NCI-H1105 (cell line): ENCODE results near the gene RAB5B.
A peak's percentile ranks its signal among the peaks of the same experiment; 100 is the strongest.
"Not testable (repeated sequence)": the region's sequence is repeated elsewhere in the genome, so short reads cannot be mapped to it uniquely, and the experiment has no call there.

Source experiments
- DNase-seq: peaks from one replicate; lab custom pipeline; 2025; lab: John Stamatoyannopoulos, UW

RAB5B gene

GRCh38 chr12:55940065-55940732 lies 33.7 kb upstream of the RAB5B start:
- peak; percentile 40 for DNase-seq

GRCh38 chr12:55942055-55942454 lies 31.8 kb upstream of the RAB5B start:
- DNase-seq = no peak

GRCh38 chr12:55942577-55943136 lies 31.2 kb upstream of the RAB5B start:
- no peak for DNase-seq

- DNase-seq = no peak
These were observed 27.3 kb upstream of the RAB5B start for GRCh38 chr12:55946553-55946952.

GRCh38 chr12:55955344-55955743 lies 18.5 kb upstream of the RAB5B start:
- DNase-seq = no peak

- DNase-seq = no peak
These were observed 17.9 kb upstream of the RAB5B start for GRCh38 chr12:55955800-55956508.

- DNase-seq = no peak
These were observed 16.6 kb upstream of the RAB5B start for GRCh38 chr12:55957106-55957859.

- no peak for DNase-seq
These were observed 10.1 kb upstream of the RAB5B start for GRCh38 chr12:55963760-55964159.

GRCh38 chr12:55965240-55965639 lies 8.6 kb upstream of the RAB5B start:
- DNase-seq = no peak

- no peak for DNase-seq
These were observed 7.9 kb upstream of the RAB5B start, which contains the start of gene PMEL for GRCh38 chr12:55965941-55966407. Gene PMEL, minus strand, starts transcription at chr12:55966042. Its CDS starts 31 bp downstream, at chr12:55966011.

- peak; percentile 66 for DNase-seq
These were observed 7.2 kb upstream of the RAB5B start, which contains the start of gene CDK2 for GRCh38 chr12:55966408-55967281. Gene CDK2, plus strand, starts transcription at chr12:55966830. Its CDS starts 179 bp downstream, at chr12:55967009.

- no peak for DNase-seq
These were observed 4.5 kb upstream of the RAB5B start for GRCh38 chr12:55969356-55969755.

GRCh38 chr12:55970775-55971174 lies 3.1 kb upstream of the RAB5B start:
- no peak for DNase-seq

- no peak for DNase-seq
These were observed 1.8 kb upstream of the RAB5B start for GRCh38 chr12:55972042-55972441.

- DNase-seq = no peak
These were observed 1.4 kb upstream of the RAB5B start for GRCh38 chr12:55972456-55972855.

GRCh38 chr12:55972911-55973598 lies 823 bp upstream of the RAB5B start:
- DNase-seq = no peak

- DNase-seq = peak; percentile 8
These were observed 441 bp downstream of the RAB5B start for GRCh38 chr12:55974308-55974730.

- no peak for DNase-seq
These were observed 4.5 kb downstream of the RAB5B start for GRCh38 chr12:55978393-55978792.

- DNase-seq = no peak
These were observed 5.2 kb downstream of the RAB5B start for GRCh38 chr12:55979069-55979468.

- DNase-seq = not testable (repeated sequence)
These were observed 8.0 kb downstream of the RAB5B start for GRCh38 chr12:55981882-55982281.
